K562 (cell line): Measurements from ENCODE around the gene LZTR1. TPM values are rescaled to one million over a fixed set of nuclear protein-coding genes. Genes with fewer than 3 reads are reported as not detected.

ENCODE experiments used
- ATF3 ChIP-seq, 2 experiments: fragments of 450-650 bp in 1 of 2; sonication (generic) in 1 of 2; formaldehyde crosslinking in 1 of 2; IDR thresholded peaks in 1 of 2; conservative IDR thresholded peaks in 1 of 2; 2 replicates each; pipeline versions ENCODE4 v1.6.1 to v1.8.1; 2016 to 2023; ENCODE audit warnings: mild to moderate bottlenecking in 2 of 2, moderate library complexity in 2 of 2, inconsistent platforms in 1 of 2, missing genetic modification reagents in 1 of 2
- BACH1 ChIP-seq: fragments of 200-800 bp; sonication (Bioruptor generic); IDR thresholded peaks from 2 replicates; pipeline ENCODE4 v1.6.1; 2016; ENCODE audit warnings: missing genetic modification characterization, missing compliant biosample characterization
- CEBPB ChIP-seq: fragments of 450-650 bp; IDR thresholded peaks from 2 replicates; pipeline ENCODE4 v1.6.1; 2016; ENCODE audit warnings: missing genetic modification characterization, missing compliant biosample characterization
- CTCFL ChIP-seq: IDR thresholded peaks from 2 replicates; pipeline ENCODE4 v1.6.1; 2011; ENCODE audit warnings: borderline replicate concordance, low read depth, mild to moderate bottlenecking, moderate library complexity, low read length; ENCODE audit not compliant: insufficient read depth, poor library complexity, severe bottlenecking
- ELF4 ChIP-seq: fragments of 450-650 bp; formaldehyde crosslinking; IDR thresholded peaks from 2 replicates; pipeline ENCODE4 v1.4.0; 2022; ENCODE audit warnings: missing genetic modification characterization
- FOS ChIP-seq: IDR thresholded peaks from 3 replicates; pipeline ENCODE4 v1.6.1; 2011; ENCODE audit not compliant: insufficient read length; ENCODE audit errors: extremely low read depth
- HIVEP1 ChIP-seq: fragments of 250-450 bp; sonication (Bioruptor Pico); IDR thresholded peaks from 2 replicates; pipeline ENCODE4 v1.4.0; 2020; ENCODE audit warnings: mild to moderate bottlenecking
- PYGO2 ChIP-seq: fragments of 450-650 bp; IDR thresholded peaks from 2 replicates; pipeline ENCODE4 v1.6.1; 2016; ENCODE audit warnings: mild to moderate bottlenecking, missing genetic modification characterization, moderate library complexity, missing compliant biosample characterization
- SMC3 ChIP-seq: conservative IDR thresholded peaks from 2 replicates; pipeline ENCODE4 v1.6.1; 2011; ENCODE audit warnings: low read depth, low read length, improper control_type of control experiment; ENCODE audit not compliant: insufficient read depth
- ZBED1 ChIP-seq: IDR thresholded peaks from 2 replicates; pipeline ENCODE4 v1.6.1; 2014
- ZMIZ1 ChIP-seq, 2 experiments: fragments of 150-350 bp in 1 of 2; IDR thresholded peaks; 2 replicates each; pipeline ENCODE4 v1.6.1; 2012 to 2016; ENCODE audit warnings: low read depth in 2 of 2, low read length in 2 of 2, mild to moderate bottlenecking in 1 of 2, moderate library complexity in 1 of 2
- ZNF12 ChIP-seq: sonication (generic); formaldehyde crosslinking; IDR thresholded peaks from 2 replicates; pipeline ENCODE4 v1.4.0; 2020; ENCODE audit warnings: mild to moderate bottlenecking, missing genetic modification reagents
- ZNF217 ChIP-seq: sonication (generic); formaldehyde crosslinking; IDR thresholded peaks from 2 replicates; pipeline ENCODE4 v1.8.0; 2022; ENCODE audit warnings: mild to moderate bottlenecking, missing genetic modification reagents
- ZNF830 ChIP-seq: fragments of 250-450 bp; sonication (Bioruptor Pico); IDR thresholded peaks from 2 replicates; pipeline ENCODE4 v1.5.0; 2021; ENCODE audit warnings: mild to moderate bottlenecking
- polyA plus RNA-seq, 8 experiments: library from polyadenylated mRNA; depleted of rRNA in 4 of 8; stranded (reverse) in 5 of 8; unstranded in 3 of 8; fragments of >200 nt; fragmentation: Nextera tagmentation in 2 of 8; fragmentation: Illumina TruSeq in 1 of 8; extraction: Ambion mirVana in 2 of 8; extraction: Trizol in 1 of 8; gene quantifications; 2 replicates each; pipeline versions ENCODE4 v1.2.1 to v1.2.3, GENCODE V29; 2011 to 2014; ENCODE audit warnings: inconsistent platforms in 1 of 8, missing spikeins in 1 of 8
- total RNA-seq, 7 experiments: library from RNA; depleted of rRNA in 6 of 7; stranded (reverse); fragments of >200 nt in 6 of 7; fragmentation: Illumina TruSeq in 2 of 7; extraction: Trizol in 2 of 7; gene quantifications; 2 replicates each; pipeline versions ENCODE4 v1.2.1 to v1.2.3, GENCODE V29; 2011 to 2021; ENCODE audit warnings: low replicate concordance in 1 of 7

Gene LZTR1
- total and polyA plus RNA-seq, 9 of the 15 experiments (the other 6 are each of a cell fraction or from before 2014, with no cell fraction given): 2.2 to 135 (median 63.0) TPM

GRCh38 chr22:20937031-20937793 lies 44.9 kb upstream of the LZTR1 start (continued):
- TF ChIP-seq HIVEP1 (no peak), BACH1 (tag) (no peak), PYGO2 (tag) (no peak), FOS (no peak), ATF3 (IDR thresholded peaks at IDR 0.05) (no peak), ATF3 (CRISPR knock-in tag; conservative IDR thresholded peaks at IDR 0.05) (no peak), ELF4 (0 out of 2 replicates have a peak, but pooled peaks have one; percentile 21), CEBPB (tag) (no peak), CTCFL (no peak), SMC3 (0 out of 2 replicates have a peak, but pooled peaks have one; percentile 6), ZBED1 (no peak), ZMIZ1 (IDR thresholded peaks at IDR 0.05; ENCODE audit: low read depth in 2 of 2, low read length in 2 of 2) (no peak), ZNF217 (CRISPR knock-in tag) (peak; percentile 65; the same call in 1 of the 2 replicates), ZNF830 (CRISPR knock-in tag) (peak; percentile 8; the same call in 1 of the 2 replicates), ZNF12 (no peak)
